Testis (tissue), 3 donors: ENCODE data around the gene CACNA1C. TPM values are rescaled to one million over a fixed set of nuclear protein-coding genes. Genes with fewer than 3 reads are reported as not detected.

Experiments
- DNase-seq: peaks from one replicate; pipeline ENCODE4 v3.0.0-alpha.2; 2019
- H3K27ac ChIP-seq, 2 donors: fragments of 200-600 bp; sonication (generic); one replicate each; pipeline ENCODE4 v1.5.1; 2019
- H3K27me3 ChIP-seq: fragments of 200-600 bp; sonication (generic); one replicate; pipeline ENCODE4 v1.5.1; 2019
- H3K36me3 ChIP-seq: fragments of 200-600 bp; sonication (generic); one replicate; pipeline ENCODE4 v1.5.1; 2017; ENCODE audit warnings: low read depth; ENCODE audit errors: missing control alignments
- H3K4me1 ChIP-seq: fragments of 200-600 bp; sonication (generic); one replicate; pipeline ENCODE4 v1.5.1; 2019
- H3K4me3 ChIP-seq, 2 donors: fragments of 200-600 bp; sonication (generic); one replicate each; pipeline ENCODE4 v1.5.1; 2017 to 2019
- H3K9me3 ChIP-seq: fragments of 200-600 bp; sonication (generic); one replicate; pipeline ENCODE4 v1.5.1; 2017
- CTCF ChIP-seq, 3 experiments: fragments of 450-650 bp in 2 of 3; fragments of 200-600 bp in 1 of 3; sonication (generic) in 1 of 3; IDR thresholded peaks; one replicate each; pipeline ENCODE4 v1.5.1; 2016 to 2019; ENCODE audit warnings: antibody characterized with exemption in 3 of 3, mild to moderate bottlenecking in 2 of 3, moderate library complexity in 1 of 3
- POLR2A ChIP-seq: fragments of 450-650 bp; IDR thresholded peaks from one replicate; pipeline ENCODE4 v1.6.1; 2017; ENCODE audit warnings: antibody characterized with exemption, mild to moderate bottlenecking, moderate library complexity
- WGBS, 2 donors: methylation state at CpG; one replicate each; pipeline ENCODE4 v1.1.5; 2018; 5-methylcytosine and 5-hydroxymethylcytosine counted together
- intact Hi-C: fragments of 100-400 bp; cut with DNase I; formaldehyde crosslinking; loops from one replicate; pipeline ENCODE4 v1.15.1; 2023; ENCODE audit warnings: low total_unique reads
- polyA plus RNA-seq: library from polyadenylated mRNA; stranded (reverse); fragments of 350-450 nt; fragmentation: Illumina TruSeq; extraction: RNeasy Lipid Tissue Mini Kit (QIAGEN cat#74804); gene quantifications from one replicate; pipeline ENCODE4 v1.2.3, GENCODE V29; 2014; ENCODE audit warnings: low read depth, low replicate concordance; ENCODE audit not compliant: insufficient read depth
- total RNA-seq, 2 donors: library from RNA; depleted of rRNA; stranded (reverse); fragments of >200 nt; gene quantifications; one replicate each; pipeline ENCODE4 v1.2.3, GENCODE V29; 2016

The CACNA1C gene
- total and polyA plus RNA-seq, 3 donors from 2014 or later = 20.3 to 36.8 (median 32.0) TPM

GRCh38 chr12:2149091-2149490 lies 96.3 kb downstream of the CACNA1C start:
- no peak for DNase-seq
- WGBS, 2 donors = 84 to 93% methylated on average over 3 of the region's 3 CpGs
- H3K4me3 ChIP-seq = no peak overlapping the region
- TF ChIP-seq CTCF (IDR thresholded peaks at IDR 0.05) = no peak
- no peak for TF ChIP-seq POLR2A
- intact Hi-C loops = no loop called here
- H3K36me3 ChIP-seq = no peaks in the 10 kb centered on the region
- H3K9me3 ChIP-seq = no peaks in the 10 kb centered on the region
- H3K4me1 ChIP-seq = no peaks in the 10 kb centered on the region
- no peaks in the 10 kb centered on the region for H3K27me3 ChIP-seq
- no peak overlapping the region for H3K27ac ChIP-seq

- WGBS, 2 donors = 92 to 95% methylated on average over 3 of the region's 3 CpGs
- H3K36me3 ChIP-seq = no peaks in the 10 kb centered on the region
- intact Hi-C loops = no loop called here
These were observed 98.0 kb downstream of the CACNA1C start for GRCh38 chr12:2150833-2151232.

GRCh38 chr12:2151391-2151790 lies 98.6 kb downstream of the CACNA1C start:
- no peaks in the 10 kb centered on the region for H3K9me3 ChIP-seq
- DNase-seq = no peak
- H3K4me1 ChIP-seq = no peaks in the 10 kb centered on the region
- no peaks in the 10 kb centered on the region for H3K36me3 ChIP-seq
- intact Hi-C loops = no loop called here
- no peak for TF ChIP-seq CTCF (IDR thresholded peaks at IDR 0.05)
- TF ChIP-seq POLR2A = no peak
- 76 to 90% methylated on average over 5 of the region's 5 CpGs for WGBS, 2 donors
- H3K4me3 ChIP-seq = no peak overlapping the region
- H3K27ac ChIP-seq = no peak overlapping the region
- no peaks in the 10 kb centered on the region for H3K27me3 ChIP-seq

More at GRCh38 chr12:2150833-2151232, 98.0 kb downstream of the CACNA1C start:
- no peak for DNase-seq
- Histone ChIP-seq H3K4me3 (no peak overlapping the region), H3K4me1 (no peaks in the 10 kb centered on the region), H3K9me3 (no peaks in the 10 kb centered on the region), H3K27me3 (no peaks in the 10 kb centered on the region), H3K27ac (no peak overlapping the region)
- no peak for TF ChIP-seq CTCF (IDR thresholded peaks at IDR 0.05)
- no peak for TF ChIP-seq POLR2A

- DNase-seq = no peak
- Histone ChIP-seq H3K9me3 (no peaks in the 10 kb centered on the region), H3K27me3 (no peaks in the 10 kb centered on the region), H3K4me3 (no peak overlapping the region), H3K27ac (no peak overlapping the region), H3K36me3 (no peaks in the 10 kb centered on the region), H3K4me1 (no peaks in the 10 kb centered on the region)
- TF ChIP-seq POLR2A = no peak
- TF ChIP-seq CTCF (IDR thresholded peaks at IDR 0.05) = no peak
- 92 to 93% methylated on average over 5 of the region's 5 CpGs for WGBS, 2 donors
- intact Hi-C loops = no loop called here
These were observed 99.3 kb downstream of the CACNA1C start for GRCh38 chr12:2152134-2152533.

GRCh38 chr12:2154050-2154449 lies 101.3 kb downstream of the CACNA1C start:
- intact Hi-C loops = no loop called here
- Histone ChIP-seq H3K27me3 (no peaks in the 10 kb centered on the region), H3K4me1 (no peaks in the 10 kb centered on the region), H3K27ac (no peak overlapping the region), H3K9me3 (no peaks in the 10 kb centered on the region), H3K36me3 (no peaks in the 10 kb centered on the region), H3K4me3 (no peak overlapping the region)
- no peak for DNase-seq
- WGBS, 2 donors = 57 to 66% methylated on average over 9 of the region's 9 CpGs
- TF ChIP-seq CTCF (IDR thresholded peaks at IDR 0.05) = no peak
- TF ChIP-seq POLR2A = no peak
